ENCODE results near the gene MAGEA8. TPM values are rescaled to one million over a fixed set of nuclear protein-coding genes. Genes with fewer than 3 reads are reported as not detected.
"Not testable (repeated sequence)": the region's sequence is repeated elsewhere in the genome, so short reads cannot be mapped to it uniquely, and the experiment has no call there.

Gene MAGEA8
- total RNA-seq (2014; rRNA removed; shearing (Covaris generic)) (not detected in 2 replicates), polyA plus RNA-seq (2016; fragmentation: Nextera tagmentation; extraction: Ambion mirVana) (not detected in 2 replicates)
- long read RNA-seq, result 0 reads

GRCh38 chrX:149881081-149881711 lies at the start of gene MAGEA8:
TSS of gene MAGEA8 (plus strand) at chrX:149881183. CDS start at chrX:149884273, 3,090 bp downstream.
- H3K36me3 ChIP-seq (ENCODE audit: insufficient read depth), result no peaks in the 10 kb centered on the region
- H3K9me3 Mint-ChIP-seq, result no peaks in the 10 kb centered on the region
- H3K4me1 ChIP-seq (ENCODE audit: insufficient read depth), result no peaks in the 10 kb centered on the region
- ATAC-seq (peak; percentile 87), DNase-seq (ENCODE audit: low spot score) (peak; percentile 54)
- H3K4me1 Mint-ChIP-seq, result no peaks in the 10 kb centered on the region
- H3K27me3 ChIP-seq (ENCODE audit: insufficient read depth), result no peaks in the 10 kb centered on the region
- no peak within 1 kb of the TSS for H2AFZ ChIP-seq
- TF ChIP-seq ETS1 (IDR thresholded peaks at IDR 0.05) (no peak), NANOG (IDR thresholded peaks at IDR 0.05; ENCODE audit: borderline replicate concordance) (no peak), CTCF (conservative IDR thresholded peaks at IDR 0.05; ENCODE audit: low read depth in 2 of 2) (peak; percentile 49 to 75)
- no peaks in the 10 kb centered on the region for H3K36me3 Mint-ChIP-seq (ENCODE audit: low read depth)
- no peaks in the 10 kb centered on the region for H3F3A ChIP-seq (replicated peaks; ENCODE audit: low read depth)
- H3K4me2 ChIP-seq, result no peak within 1 kb of the TSS
- peaks cover 3% of the 10 kb centered on the region for H3K27me3 Mint-ChIP-seq (ENCODE audit: insufficient read depth, low read depth, poor library complexity)
- H3K4me3 ChIP-seq, result no peak within 1 kb of the TSS
- no peak within 1 kb of the TSS for H3K27ac Mint-ChIP-seq
- H3K79me2 ChIP-seq (replicated peaks; ENCODE audit: insufficient read depth), result no peaks in the 10 kb centered on the region
- H3K27ac ChIP-seq (ENCODE audit: low read depth), result no peak within 1 kb of the TSS
- H4K20me1 ChIP-seq (replicated peaks; ENCODE audit: insufficient read depth), result no peaks in the 10 kb centered on the region
- H3K9me2 ChIP-seq (ENCODE audit: insufficient read depth), result no peaks in the 10 kb centered on the region
- H3K4me3 Mint-ChIP-seq, result no peak within 1 kb of the TSS

- Mint-ChIP-seq H3K27ac (no peak overlapping the region), H3K27me3 (ENCODE audit: insufficient read depth, low read depth, poor library complexity) (peaks cover 14% of the 10 kb centered on the region), H3K4me3 (no peak overlapping the region), H3K9me3 (no peaks in the 10 kb centered on the region; the same call in 2 of the 3 replicates), H3K36me3 (ENCODE audit: low read depth) (no peaks in the 10 kb centered on the region), H3K4me1 (peaks cover 63% of the 10 kb centered on the region)
- H3K79me2 ChIP-seq (replicated peaks; ENCODE audit: insufficient read depth), result no peaks in the 10 kb centered on the region
- H3F3A ChIP-seq (replicated peaks; ENCODE audit: low read depth), result no peaks in the 10 kb centered on the region
- H4K20me1 ChIP-seq (replicated peaks; ENCODE audit: insufficient read depth), result no peaks in the 10 kb centered on the region
- TF ChIP-seq STAT1 (IDR thresholded peaks at IDR 0.05; ENCODE audit: unreplicated experiment) (no peak), CTCF (conservative IDR thresholded peaks at IDR 0.05; ENCODE audit: low read depth in 2 of 2) (peak in 1 of 2 experiments; percentile 39; a peak in 2 of 4 replicates)
- H3K4me1 ChIP-seq (ENCODE audit: insufficient read depth), result peaks cover 54% of the 10 kb centered on the region
- DNase-seq (ENCODE audit: low spot score) (peak; percentile 11), ATAC-seq (no peak)
- H2AFZ ChIP-seq, result no peak overlapping the region
- H3K27ac ChIP-seq (ENCODE audit: low read depth), result no peak overlapping the region
- H3K27me3 ChIP-seq (ENCODE audit: insufficient read depth), result no peaks in the 10 kb centered on the region
- no peak overlapping the region for H3K4me3 ChIP-seq
- H3K9me2 ChIP-seq (ENCODE audit: insufficient read depth), result no peaks in the 10 kb centered on the region
- H3K4me2 ChIP-seq, result no peak overlapping the region
- no peaks in the 10 kb centered on the region for H3K36me3 ChIP-seq (ENCODE audit: insufficient read depth)
These were observed 49.5 kb upstream of the MAGEA8 start for GRCh38 chrX:149831473-149831872.

- DNase-seq (ENCODE audit: low spot score), result peak; percentile 26
- H3K9me2 ChIP-seq (ENCODE audit: insufficient read depth); H3K27me3 Mint-ChIP-seq (ENCODE audit: insufficient read depth, low read depth, poor library complexity); H3K27me3 ChIP-seq (ENCODE audit: insufficient read depth); H3F3A ChIP-seq (replicated peaks; ENCODE audit: low read depth); H3K79me2 ChIP-seq (replicated peaks; ENCODE audit: insufficient read depth); H2AFZ ChIP-seq; H3K27ac Mint-ChIP-seq; H3K36me3 ChIP-seq (ENCODE audit: insufficient read depth); H4K20me1 ChIP-seq (replicated peaks; ENCODE audit: insufficient read depth): not testable (repeated sequence)
- Histone ChIP-seq H3K4me2 (peak overlapping the region; percentile 68), H3K4me1 (ENCODE audit: insufficient read depth) (peaks cover 34% of the 10 kb centered on the region), H3K27ac (ENCODE audit: low read depth) (peak overlapping the region; percentile 18; the same call in 1 of the 2 replicates), H3K4me3 (peak overlapping the region; percentile 42)
- Mint-ChIP-seq H3K4me1 (peaks cover 39% of the 10 kb centered on the region), H3K4me3 (peak overlapping the region; percentile 15; the same call in 1 of the 3 replicates), H3K9me3 (peaks cover 16% of the 10 kb centered on the region), H3K36me3 (ENCODE audit: low read depth) (peaks cover 15% of the 10 kb centered on the region)
- ATAC-seq, result peak; percentile 59
These were observed 44.3 kb upstream of the MAGEA8 start for GRCh38 chrX:149836728-149837127.

All from GM23338 (cell line).